HG02571 (cell line): Measurements from ENCODE around the gene TBCE.
"Not testable (repeated sequence)": the region's sequence is repeated elsewhere in the genome, so short reads cannot be mapped to it uniquely, and the experiment has no call there.

Experiments
- ATAC-seq: cut with Tn5 transposase; IDR thresholded peaks from one replicate; pipeline ENCODE4 v1.9.1; 2021; ENCODE audit warnings: mild to moderate bottlenecking, moderate library complexity; ENCODE audit not compliant: unreplicated experiment

Gene TBCE

GRCh38 chr1:235450886-235451483 lies 83.8 kb downstream of the TBCE start:
- no peak for ATAC-seq

- ATAC-seq: no peak
Observed at GRCh38 chr1:235454021-235454420, 86.8 kb downstream of the TBCE start.

GRCh38 chr1:235455097-235455496 lies 87.9 kb downstream of the TBCE start:
- no peak for ATAC-seq

GRCh38 chr1:235455823-235456222 lies 88.6 kb downstream of the TBCE start:
- ATAC-seq: no peak

- ATAC-seq: not testable (repeated sequence)
Observed at GRCh38 chr1:235457856-235458255, 90.6 kb downstream of the TBCE start.

GRCh38 chr1:235460770-235461169 lies 93.5 kb downstream of the TBCE start:
- no peak for ATAC-seq

- ATAC-seq: no peak
Observed at GRCh38 chr1:235461954-235462353, 94.7 kb downstream of the TBCE start.

GRCh38 chr1:235462832-235463231 lies 95.6 kb downstream of the TBCE start:
- not testable (repeated sequence) for ATAC-seq

- no peak for ATAC-seq
Observed at GRCh38 chr1:235465066-235465465, 97.8 kb downstream of the TBCE start.

GRCh38 chr1:235468004-235468403 lies 100.8 kb downstream of the TBCE start:
- no peak for ATAC-seq

GRCh38 chr1:235468970-235469369 lies 101.7 kb downstream of the TBCE start:
- no peak for ATAC-seq

- not testable (repeated sequence) for ATAC-seq
Observed at GRCh38 chr1:235469897-235470296, 102.7 kb downstream of the TBCE start.

- no peak for ATAC-seq
Observed at GRCh38 chr1:235470741-235471439, 103.7 kb downstream of the TBCE start.

- ATAC-seq: no peak
Observed at GRCh38 chr1:235473806-235474205, 106.6 kb downstream of the TBCE start.

GRCh38 chr1:235483090-235483489 lies 115.9 kb downstream of the TBCE start:
- no peak for ATAC-seq

- no peak for ATAC-seq
Observed at GRCh38 chr1:235485558-235485957, 118.3 kb downstream of the TBCE start.

- ATAC-seq: no peak
Observed at GRCh38 chr1:235486321-235486720, 119.1 kb downstream of the TBCE start.

GRCh38 chr1:235491644-235492043 lies 124.4 kb downstream of the TBCE start:
- no peak for ATAC-seq

- no peak for ATAC-seq
Observed at GRCh38 chr1:235494531-235494930, 127.3 kb downstream of the TBCE start.

- no peak for ATAC-seq
Observed at GRCh38 chr1:235495030-235495429, 127.8 kb downstream of the TBCE start.

GRCh38 chr1:235495551-235495950 lies 128.3 kb downstream of the TBCE start:
- no peak for ATAC-seq

GRCh38 chr1:235500971-235501540 lies 133.8 kb downstream of the TBCE start:
- ATAC-seq: no peak
